Femur (tissue), 1 donor: ENCODE measurements around the gene CDH20.
A peak's percentile ranks its signal among the peaks of the same experiment; 100 is the strongest.

ENCODE experiments used
- DNase-seq: peaks from one replicate; pipeline ENCODE4 v3.0.0-alpha.2; 2017

Gene CDH20

GRCh38 chr18:61432590-61432989 lies 99.4 kb downstream of the CDH20 start:
- DNase-seq: no peak

GRCh38 chr18:61435064-61435652 lies 101.9 kb downstream of the CDH20 start:
- no peak for DNase-seq

GRCh38 chr18:61443081-61443725 lies 110.0 kb downstream of the CDH20 start:
- DNase-seq: no peak

GRCh38 chr18:61448316-61448715 lies 115.1 kb downstream of the CDH20 start:
- DNase-seq: no peak

GRCh38 chr18:61459896-61460648 lies 126.8 kb downstream of the CDH20 start:
- peak; percentile 22 for DNase-seq

GRCh38 chr18:61464551-61465142 lies 131.4 kb downstream of the CDH20 start:
- DNase-seq: no peak

- no peak for DNase-seq
Measured at GRCh38 chr18:61466736-61467135, 133.5 kb downstream of the CDH20 start.

GRCh38 chr18:61470031-61470674 lies 136.9 kb downstream of the CDH20 start:
- DNase-seq: no peak

- no peak for DNase-seq
Measured at GRCh38 chr18:61471541-61471940, 138.3 kb downstream of the CDH20 start.

- no peak for DNase-seq
Measured at GRCh38 chr18:61471942-61472341, 138.7 kb downstream of the CDH20 start.

GRCh38 chr18:61474341-61474740 lies 141.1 kb downstream of the CDH20 start:
- no peak for DNase-seq

GRCh38 chr18:61474918-61475317 lies 141.7 kb downstream of the CDH20 start:
- no peak for DNase-seq

GRCh38 chr18:61475931-61476330 lies 142.7 kb downstream of the CDH20 start:
- DNase-seq: no peak

- no peak for DNase-seq
Measured at GRCh38 chr18:61489334-61489733, 156.1 kb downstream of the CDH20 start.

- no peak for DNase-seq
Measured at GRCh38 chr18:61496374-61496773, 163.1 kb downstream of the CDH20 start.

- DNase-seq: no peak
Measured at GRCh38 chr18:61497422-61497821, 164.2 kb downstream of the CDH20 start.

- peak; percentile 51 for DNase-seq
Measured at GRCh38 chr18:61502472-61502871, 169.2 kb downstream of the CDH20 start.

GRCh38 chr18:61503688-61504087 lies 170.5 kb downstream of the CDH20 start:
- no peak for DNase-seq

GRCh38 chr18:61528961-61529360 lies 195.7 kb downstream of the CDH20 start:
- no peak for DNase-seq

- DNase-seq: no peak
Measured at GRCh38 chr18:61530681-61531080, 197.5 kb downstream of the CDH20 start.

GRCh38 chr18:61531182-61531581 lies 198.0 kb downstream of the CDH20 start:
- no peak for DNase-seq

- DNase-seq: no peak
Measured at GRCh38 chr18:61531891-61532290, 198.7 kb downstream of the CDH20 start.

GRCh38 chr18:61535401-61535800 lies 202.2 kb downstream of the CDH20 start:
- DNase-seq: no peak
